SU-DHL-6 (cell line): ENCODE data around the gene TMEM39B.
"Not testable (repeated sequence)": the region's sequence is repeated elsewhere in the genome, so short reads cannot be mapped to it uniquely, and the experiment has no call there.

ENCODE experiments used
- H2AFZ ChIP-seq: fragments of 200-600 bp; sonication (generic); 2 replicates; pipeline ENCODE4 v1.6.1; 2014; ENCODE audit warnings: low read depth, mild to moderate bottlenecking, moderate library complexity, mixed read lengths, antibody characterized with exemption, low read length; ENCODE audit not compliant: severe bottlenecking
- H3F3A ChIP-seq: fragments of 200-600 bp; shearing (Covaris generic); 2 replicates; pipeline ENCODE4 v1.6.0; 2016; ENCODE audit warnings: antibody characterized with exemption, mild to moderate bottlenecking; ENCODE audit not compliant: insufficient read depth
- H3K27ac ChIP-seq: fragments of 200-600 bp; sonication (generic); 2 replicates; pipeline ENCODE4 v1.5.1; 2016; ENCODE audit warnings: low read depth, mild to moderate bottlenecking, low read length, moderate library complexity, mixed read lengths
- H3K27me3 ChIP-seq: fragments of 200-600 bp; sonication (generic), shearing (Covaris generic); 2 replicates; pipeline ENCODE4 v1.6.0; 2014; ENCODE audit warnings: mild to moderate bottlenecking, low read length
- H3K36me3 ChIP-seq: fragments of 200-600 bp; sonication (generic); 2 replicates; pipeline ENCODE4 v1.6.1; 2014; ENCODE audit warnings: mild to moderate bottlenecking, low read length, mixed read lengths
- H3K4me2 ChIP-seq: fragments of 300-600, 200-600 bp; shearing (Covaris generic), sonication (generic); 2 replicates; pipeline ENCODE4 v1.6.0; 2014; ENCODE audit warnings: low read length, low read depth, mild to moderate bottlenecking; ENCODE audit not compliant: poor library complexity, severe bottlenecking
- H3K4me3 ChIP-seq: fragments of 200-600 bp; sonication (generic); 2 replicates; pipeline ENCODE4 v1.5.1; 2014; ENCODE audit warnings: antibody characterized with exemption, low read length, mild to moderate bottlenecking, mixed read lengths; ENCODE audit not compliant: insufficient read depth, poor library complexity, severe bottlenecking
- H3K79me2 ChIP-seq: fragments of 200-600 bp; sonication (generic); 2 replicates; pipeline ENCODE4 v1.6.1; 2014; ENCODE audit warnings: mild to moderate bottlenecking, low read length, moderate library complexity; ENCODE audit not compliant: insufficient read depth
- H3K9ac ChIP-seq: fragments of 200-600 bp; sonication (generic); 2 replicates; pipeline ENCODE4 v1.7.0; 2014; ENCODE audit warnings: mild to moderate bottlenecking, low read length
- H3K9me2 ChIP-seq: fragments of 200-600 bp; sonication (generic); replicated peaks from 2 replicates; pipeline ENCODE4 v1.6.1; 2014; ENCODE audit warnings: low read length; ENCODE audit not compliant: insufficient read depth
- H3K9me3 ChIP-seq: fragments of 200-600 bp; sonication (generic); 2 replicates; pipeline ENCODE4 v1.6.1; 2014; ENCODE audit warnings: low read length, mixed read lengths; ENCODE audit not compliant: insufficient read depth
- H4K20me1 ChIP-seq: fragments of 200-600 bp; sonication (generic); 2 replicates; pipeline ENCODE4 v1.6.1; 2014; ENCODE audit warnings: low read depth, mild to moderate bottlenecking, antibody characterized with exemption, low read length, moderate library complexity, mixed read lengths
- CTCF ChIP-seq: fragments of 200-600 bp; sonication (generic); IDR thresholded peaks from one replicate; pipeline ENCODE4 v1.5.1; 2017; ENCODE audit warnings: antibody characterized with exemption, mild to moderate bottlenecking, low read length, moderate library complexity; ENCODE audit not compliant: insufficient read depth, poor library complexity, severe bottlenecking
- EZH2phosphoT487 ChIP-seq: fragments of 200-600 bp; sonication (generic), shearing (Covaris generic); conservative IDR thresholded peaks from 2 replicates; pipeline ENCODE4 v1.6.1; 2018; ENCODE audit warnings: mild to moderate bottlenecking, antibody characterized with exemption, low read length, moderate library complexity, mixed read lengths

TMEM39B gene

GRCh38 chr1:32111789-32112188, 39.0 kb downstream of the TMEM39B start:
- no peak overlapping the region for H2AFZ ChIP-seq
- peaks cover 87% of the 10 kb centered on the region for H3K79me2 ChIP-seq
- H3K27me3 ChIP-seq: no peaks in the 10 kb centered on the region
- H3K9me2 ChIP-seq: no peaks in the 10 kb centered on the region
- H3K4me2 ChIP-seq: peak overlapping the region; percentile 40
- no peak overlapping the region for H3K9ac ChIP-seq
- no peak for TF ChIP-seq EZH2phosphoT487
- no peak overlapping the region for H3K4me3 ChIP-seq
- H3F3A ChIP-seq: peaks cover 10% of the 10 kb centered on the region
- H3K36me3 ChIP-seq: no peaks in the 10 kb centered on the region
- H3K9me3 ChIP-seq: no peaks in the 10 kb centered on the region
- no peak overlapping the region for H3K27ac ChIP-seq
- 0 out of 2 replicates have a peak, but pooled peaks cover 4% of the 10 kb centered on the region for H4K20me1 ChIP-seq

- H3K9ac ChIP-seq: no peak overlapping the region
- no peaks in the 10 kb centered on the region for H3K9me2 ChIP-seq
- H3K79me2 ChIP-seq: peaks cover 96% of the 10 kb centered on the region
- H3F3A ChIP-seq: peaks cover 10% of the 10 kb centered on the region
- no peaks in the 10 kb centered on the region for H3K9me3 ChIP-seq
- no peak overlapping the region for H3K4me3 ChIP-seq
- TF ChIP-seq EZH2phosphoT487 (no peak), CTCF (no peak)
- no peak overlapping the region for H2AFZ ChIP-seq
- H3K27me3 ChIP-seq: no peaks in the 10 kb centered on the region
- no peak overlapping the region for H3K4me2 ChIP-seq
- no peak overlapping the region for H3K27ac ChIP-seq
- H4K20me1 ChIP-seq: 0 out of 2 replicates have a peak, but pooled peaks cover 4% of the 10 kb centered on the region
- no peaks in the 10 kb centered on the region for H3K36me3 ChIP-seq
These were observed 40.2 kb downstream of the TMEM39B start for GRCh38 chr1:32112806-32113375.

- not testable (repeated sequence) for H3K9ac ChIP-seq, H2AFZ ChIP-seq, H3K36me3 ChIP-seq, H3K9me2 ChIP-seq, H3K9me3 ChIP-seq, H3K4me2 ChIP-seq, H4K20me1 ChIP-seq, H3K27ac ChIP-seq, H3F3A ChIP-seq, H3K4me3 ChIP-seq, H3K27me3 ChIP-seq
- H3K79me2 ChIP-seq: peaks cover 96% of the 10 kb centered on the region
These were observed 40.7 kb downstream of the TMEM39B start for GRCh38 chr1:32113436-32113835.

- Histone ChIP-seq H3K9me3 (no peaks in the 10 kb centered on the region), H3K4me2 (no peak overlapping the region), H3K27ac (no peak overlapping the region), H3K36me3 (no peaks in the 10 kb centered on the region), H3F3A (peaks cover 4% of the 10 kb centered on the region; the same call in 1 of the 2 replicates), H4K20me1 (0 out of 2 replicates have a peak, but pooled peaks cover 7% of the 10 kb centered on the region), H3K79me2 (peaks cover 94% of the 10 kb centered on the region), H3K27me3 (no peaks in the 10 kb centered on the region), H3K9me2 (no peaks in the 10 kb centered on the region), H3K9ac (no peak overlapping the region), H3K4me3 (no peak overlapping the region), H2AFZ (no peak overlapping the region)
- TF ChIP-seq CTCF: no peak
- no peak for TF ChIP-seq EZH2phosphoT487
These were observed 41.7 kb downstream of the TMEM39B start for GRCh38 chr1:32114420-32114819.
